HEK293T (cell line): Measurements from ENCODE around the gene PCMT1.

ENCODE experiments used
- CTCF ChIA-PET: fragments of 350-600 bp; formaldehyde crosslinking; extraction: SDS; loops from one replicate; lab custom pipeline; 2021; ENCODE audit warnings: antibody characterized with exemption, inconsistent platforms; lab: Yijun Ruan, JAX
- POLR2A ChIA-PET: fragments of 350-600 bp; formaldehyde crosslinking; extraction: SDS; loops from one replicate; lab custom pipeline; 2020; ENCODE audit warnings: antibody characterized with exemption, inconsistent platforms; lab: Yijun Ruan, JAX
- DNase-seq: peaks from one replicate; pipeline ENCODE4 v3.0.0; 2012; ENCODE audit warnings: mixed read lengths; ENCODE audit errors: extremely low spot score
- ARNT ChIP-seq: fragments of 450-650 bp; IDR thresholded peaks from 2 replicates; pipeline ENCODE4 v1.6.1; 2017; ENCODE audit warnings: mild to moderate bottlenecking
- BHLHE40 ChIP-seq: fragments of 450-650 bp; IDR thresholded peaks from 2 replicates; pipeline ENCODE4 v1.6.1; 2016; ENCODE audit warnings: mild to moderate bottlenecking, moderate library complexity, borderline replicate concordance
- CTBP1 ChIP-seq: fragments of 450-650 bp; IDR thresholded peaks from 2 replicates; pipeline ENCODE4 v1.6.1; 2016; ENCODE audit warnings: borderline replicate concordance
- ELF4 ChIP-seq: fragments of 450-650 bp; IDR thresholded peaks from 2 replicates; pipeline ENCODE4 v1.6.1; 2017; ENCODE audit warnings: antibody characterized with exemption
- FOXA1 ChIP-seq: fragments of 450-650 bp; IDR thresholded peaks from 2 replicates; pipeline ENCODE4 v1.6.1; 2016; ENCODE audit warnings: mild to moderate bottlenecking
- FOXK2 ChIP-seq: fragments of 450-650 bp; IDR thresholded peaks from 2 replicates; pipeline ENCODE4 v1.6.1; 2016; ENCODE audit warnings: mild to moderate bottlenecking
- FOXM1 ChIP-seq: fragments of 450-650 bp; IDR thresholded peaks from 2 replicates; pipeline ENCODE4 v1.6.1; 2017; ENCODE audit warnings: mild to moderate bottlenecking, borderline replicate concordance
- HDGF ChIP-seq: fragments of 450-650 bp; IDR thresholded peaks from 2 replicates; pipeline ENCODE4 v1.6.1; 2017; ENCODE audit warnings: antibody characterized with exemption, borderline replicate concordance
- L3MBTL2 ChIP-seq: fragments of 450-650 bp; conservative IDR thresholded peaks from 2 replicates; pipeline ENCODE4 v1.6.1; 2016; ENCODE audit warnings: mild to moderate bottlenecking
- LEF1 ChIP-seq: fragments of 450-650 bp; IDR thresholded peaks from 2 replicates; pipeline ENCODE4 v1.6.1; 2017; ENCODE audit warnings: mild to moderate bottlenecking, borderline replicate concordance
- NFRKB ChIP-seq: fragments of 450-650 bp; IDR thresholded peaks from 2 replicates; pipeline ENCODE4 v1.6.1; 2016; ENCODE audit warnings: mild to moderate bottlenecking, moderate library complexity
- SP1 ChIP-seq: fragments of 450-650 bp; IDR thresholded peaks from 2 replicates; pipeline ENCODE4 v1.6.1; 2017
- SUZ12 ChIP-seq: fragments of 450-650 bp; IDR thresholded peaks from 2 replicates; pipeline ENCODE4 v1.6.1; 2016; ENCODE audit warnings: mild to moderate bottlenecking
- TARDBP ChIP-seq: fragments of 450-650 bp; IDR thresholded peaks from 2 replicates; pipeline ENCODE4 v1.6.1; 2016
- ZNF384 ChIP-seq: fragments of 450-650 bp; IDR thresholded peaks from 2 replicates; pipeline ENCODE4 v1.6.1; 2016
- TF ChIP-seq, protein P1 (sequence below): fragments of 450-650 bp; IDR thresholded peaks from 2 replicates; pipeline ENCODE4 v1.6.1; 2016

PCMT1 gene

DNA sequence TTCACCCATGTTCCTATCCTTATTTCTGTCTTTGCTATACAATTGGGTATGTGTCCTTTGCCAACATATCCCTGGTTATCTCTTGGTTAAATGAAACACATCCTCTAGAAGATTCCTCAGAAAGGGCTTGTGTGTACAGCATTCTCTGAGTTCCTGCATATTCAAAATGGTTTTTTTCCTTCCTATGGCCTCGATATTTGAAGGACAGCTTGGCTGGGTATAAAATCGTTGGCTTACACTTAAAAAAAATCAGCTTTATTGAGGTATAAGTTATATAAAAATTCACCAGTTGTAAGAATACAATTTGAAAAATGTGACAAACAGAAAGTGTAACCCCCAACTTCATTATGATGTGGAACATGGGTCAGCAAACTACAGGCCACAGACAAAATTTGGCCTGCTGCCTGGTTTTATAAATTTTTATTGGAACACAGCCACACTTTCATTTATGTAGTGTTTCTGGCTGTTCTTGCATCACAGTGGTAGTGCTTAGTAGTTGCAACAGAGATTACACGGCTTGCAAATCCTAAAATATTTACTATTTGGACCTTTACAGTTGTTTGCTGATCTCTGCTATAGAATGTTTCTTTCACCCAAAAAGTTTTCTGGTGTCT is 16.7 kb downstream of the PCMT1 start:
- POLR2A ChIA-PET, result no interaction called here
- DNase-seq, result no peak
- CTCF ChIA-PET, result interaction anchor here (0.6 kb wide), 1 partner anchor 35 kb away, joined by 8 read pairs; no protein-coding TSS in a partner anchor
- TF ChIP-seq SP1 (no peak), CTBP1 (no peak), BHLHE40 (no peak), NFRKB (no peak)

DNA sequence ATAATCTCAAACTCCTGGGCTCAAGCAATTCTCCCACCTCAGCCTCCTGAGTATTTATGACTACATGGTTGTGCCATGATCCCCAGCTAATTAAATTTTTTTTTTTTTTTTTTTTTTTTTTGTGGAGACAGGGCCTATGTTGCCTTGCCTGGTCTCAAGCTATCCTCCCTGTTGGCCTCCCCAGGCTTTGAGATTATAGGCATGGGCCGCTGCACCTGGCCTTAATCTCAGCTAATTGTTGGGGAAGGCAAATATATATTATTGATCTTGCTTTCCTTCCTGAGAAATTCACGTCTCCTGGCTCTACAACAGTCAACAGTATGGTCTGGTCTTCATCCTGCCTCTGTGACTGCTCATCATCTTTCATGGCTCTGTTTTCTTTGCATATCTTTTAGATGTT is 20.1 kb downstream of the PCMT1 start:
- no peak for DNase-seq
- TF ChIP-seq FOXK2, result no peak
- TF ChIP-seq CTBP1, result no peak
- TF ChIP-seq NFRKB, result no peak
- TF ChIP-seq SUZ12, result no peak
- TF ChIP-seq ELF4, result no peak
- no peak for TF ChIP-seq FOXM1
- no peak for TF ChIP-seq L3MBTL2
- TF ChIP-seq LEF1, result no peak
- no peak for TF ChIP-seq BHLHE40
- TF ChIP-seq HDGF, result no peak
- no peak for TF ChIP-seq SP1
- TF ChIP-seq ARNT, result no peak
- TF ChIP-seq, protein P1, sequence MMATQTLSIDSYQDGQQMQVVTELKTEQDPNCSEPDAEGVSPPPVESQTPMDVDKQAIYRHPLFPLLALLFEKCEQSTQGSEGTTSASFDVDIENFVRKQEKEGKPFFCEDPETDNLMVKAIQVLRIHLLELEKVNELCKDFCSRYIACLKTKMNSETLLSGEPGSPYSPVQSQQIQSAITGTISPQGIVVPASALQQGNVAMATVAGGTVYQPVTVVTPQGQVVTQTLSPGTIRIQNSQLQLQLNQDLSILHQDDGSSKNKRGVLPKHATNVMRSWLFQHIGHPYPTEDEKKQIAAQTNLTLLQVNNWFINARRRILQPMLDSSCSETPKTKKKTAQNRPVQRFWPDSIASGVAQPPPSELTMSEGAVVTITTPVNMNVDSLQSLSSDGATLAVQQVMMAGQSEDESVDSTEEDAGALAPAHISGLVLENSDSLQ, result no peak
- TF ChIP-seq FOXA1, result no peak
- no peak for TF ChIP-seq TARDBP
- no peak for TF ChIP-seq ZNF384
- POLR2A ChIA-PET, result interaction anchor here (1.2 kb wide), 1 partner anchor 16 kb away, joined by 3 read pairs; no protein-coding TSS in a partner anchor
- CTCF ChIA-PET, result interaction anchor here (0.6 kb wide), 1 partner anchor 261 kb away, joined by 3 read pairs; no protein-coding TSS in a partner anchor

DNA sequence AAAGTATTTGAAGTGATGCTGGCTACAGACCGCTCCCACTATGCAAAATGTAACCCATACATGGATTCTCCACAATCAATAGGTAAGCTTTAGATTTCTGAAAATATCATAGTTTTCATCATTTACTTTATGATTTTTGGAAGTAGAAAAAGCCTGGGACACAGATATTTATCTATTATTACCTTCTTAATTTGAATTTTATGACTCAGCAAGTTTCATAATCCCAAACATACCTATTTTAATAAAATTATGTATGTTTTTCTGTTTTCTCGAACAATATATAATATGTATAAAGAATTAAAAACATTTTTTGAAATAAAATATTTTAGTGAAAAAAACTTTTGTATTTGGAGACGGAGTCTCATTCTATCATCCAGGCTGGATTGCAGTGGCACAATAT is 21.6 kb downstream of the PCMT1 start:
- DNase-seq, result no peak
- TF ChIP-seq FOXM1 (no peak), SUZ12 (no peak), TARDBP (no peak), FOXK2 (no peak), LEF1 (no peak), L3MBTL2 (no peak)
- POLR2A ChIA-PET, result no interaction called here
- CTCF ChIA-PET, result no interaction called here

DNA sequence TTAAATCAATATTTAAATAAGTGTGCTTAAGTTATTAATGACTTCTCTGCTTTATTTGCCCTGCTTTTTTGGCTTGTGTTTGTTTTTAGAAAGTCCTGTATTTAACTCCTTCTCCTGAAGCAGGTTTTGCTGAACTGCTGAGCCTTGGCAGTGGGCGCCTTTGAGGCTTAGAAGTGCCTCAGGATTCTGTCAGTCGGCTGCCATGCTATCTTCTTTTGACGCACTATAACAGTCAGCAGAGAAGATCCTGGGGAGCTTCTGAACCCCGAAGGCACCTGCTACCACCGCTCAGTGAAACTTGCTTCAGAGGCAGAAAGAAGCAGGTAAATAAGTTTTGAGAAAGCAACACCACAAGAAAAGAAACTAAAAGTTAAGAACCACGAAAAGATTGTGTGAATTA is 22.4 kb downstream of the PCMT1 start:
- DNase-seq, result no peak
- POLR2A ChIA-PET, result no interaction called here
- CTCF ChIA-PET, result interaction anchor here (0.7 kb wide), 1 partner anchor 223 kb away, joined by 3 read pairs; no protein-coding TSS in a partner anchor
- no peak for TF ChIP-seq FOXA1
- no peak for TF ChIP-seq SUZ12
- TF ChIP-seq NFRKB, result no peak
- TF ChIP-seq L3MBTL2, result no peak
- no peak for TF ChIP-seq BHLHE40
- no peak for TF ChIP-seq ARNT
- no peak for TF ChIP-seq CTBP1
- no peak for TF ChIP-seq SP1
- TF ChIP-seq HDGF, result no peak
- no peak for TF ChIP-seq FOXM1
- TF ChIP-seq LEF1, result no peak
- TF ChIP-seq, protein P1, result no peak
- no peak for TF ChIP-seq FOXK2
- TF ChIP-seq ZNF384, result no peak

DNA sequence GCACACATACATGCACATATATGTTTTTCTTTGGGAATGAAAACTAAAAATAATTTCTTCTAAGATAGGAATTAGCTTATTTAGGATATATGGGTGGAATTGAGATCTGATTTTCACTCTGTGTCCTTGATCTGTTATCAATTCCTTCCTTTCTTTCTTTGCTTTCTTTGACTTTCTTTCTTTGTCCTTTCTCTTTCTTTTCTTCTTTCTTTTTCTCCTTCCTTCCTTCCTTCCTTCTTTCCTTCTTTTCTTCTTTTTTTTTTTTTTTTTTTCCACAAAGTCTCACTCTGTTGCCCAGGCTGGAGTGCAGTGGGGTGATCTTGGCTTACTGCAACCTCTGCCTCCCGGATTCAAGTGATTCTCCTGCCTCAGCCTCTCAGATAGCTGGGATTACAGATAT is 28.1 kb downstream of the PCMT1 start:
- ChIA-PET POLR2A (interaction anchor here (0.7 kb wide), 1 partner anchor 27 kb away, joined by 3 read pairs; no protein-coding TSS in a partner anchor), CTCF (no interaction called here)
- no peak for DNase-seq
- TF ChIP-seq SUZ12 (no peak), LEF1 (no peak), L3MBTL2 (no peak), FOXM1 (no peak), ELF4 (no peak), NFRKB (no peak), BHLHE40 (no peak), ARNT (no peak), FOXK2 (no peak), FOXA1 (no peak), HDGF (no peak), ZNF384 (no peak), TARDBP (no peak), CTBP1 (no peak)

DNA sequence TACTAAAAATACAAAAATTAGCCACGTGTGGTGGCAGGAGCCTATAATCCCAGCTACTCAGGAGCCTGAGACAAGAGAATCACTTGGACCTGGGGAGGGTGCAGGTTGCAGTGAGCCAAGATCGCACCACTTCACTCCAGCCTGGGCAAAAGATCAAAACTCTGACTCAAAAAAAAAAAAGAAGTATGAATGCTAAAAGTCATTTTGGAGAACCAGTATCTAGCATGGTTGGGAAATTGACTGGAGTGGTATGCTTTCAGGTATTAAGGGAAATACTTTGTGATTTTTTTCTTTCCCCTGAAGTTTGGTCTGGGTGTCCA is 30.1 kb downstream of the PCMT1 start:
- CTCF ChIA-PET, result interaction anchor here (0.7 kb wide), 1 partner anchor 60 kb away, joined by 4 read pairs; no protein-coding TSS in a partner anchor
- DNase-seq, result no peak
- TF ChIP-seq ELF4 (no peak), LEF1 (no peak)
- POLR2A ChIA-PET, result no interaction called here

DNA sequence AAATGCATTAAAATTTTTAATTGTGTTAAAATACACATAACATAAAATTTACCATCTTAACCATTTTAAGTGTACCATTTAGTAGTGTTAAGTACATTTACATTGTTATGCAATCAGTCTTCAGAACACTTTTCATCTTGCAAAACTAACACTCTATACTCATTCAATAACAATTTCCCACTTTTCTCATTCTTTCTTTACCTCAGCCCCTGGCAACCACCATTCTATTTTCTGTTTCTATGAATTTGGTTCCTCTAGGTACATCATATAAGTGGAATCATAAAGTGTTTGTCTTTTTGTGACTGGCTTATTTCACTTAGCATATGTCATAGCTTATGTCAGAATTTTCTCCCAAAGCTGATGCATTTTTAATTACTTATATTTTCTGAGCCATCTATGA is 32.2 kb downstream of the PCMT1 start:
- ChIA-PET POLR2A (no interaction called here), CTCF (no interaction called here)
- TF ChIP-seq SP1, result no peak

DNA sequence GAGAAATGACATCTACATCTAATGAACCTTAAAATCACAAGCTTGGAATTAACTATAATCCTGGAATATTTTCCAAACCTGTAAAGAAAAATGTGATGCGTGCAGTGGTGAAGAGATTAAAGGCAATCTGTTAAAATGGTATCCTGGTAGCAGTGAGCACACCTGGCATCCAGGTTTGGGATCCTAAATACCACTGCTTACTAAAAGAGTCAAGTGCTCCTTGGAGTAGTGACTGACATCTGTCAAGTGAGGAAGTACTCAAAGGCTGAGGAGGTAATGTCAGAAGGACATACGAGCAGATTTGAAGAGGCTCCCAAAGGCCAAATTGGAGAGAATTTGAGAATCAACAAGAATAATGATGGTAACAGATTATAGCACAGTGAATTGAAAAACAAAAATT is 32.8 kb downstream of the PCMT1 start:
- no peak for TF ChIP-seq CTBP1
- no peak for TF ChIP-seq FOXA1
- no peak for TF ChIP-seq FOXK2
- TF ChIP-seq, protein P1, result no peak
- no peak for TF ChIP-seq ARNT
- TF ChIP-seq ELF4, result no peak
- TF ChIP-seq BHLHE40, result no peak
- no peak for TF ChIP-seq LEF1
- no peak for TF ChIP-seq NFRKB
- no peak for TF ChIP-seq ZNF384
- no peak for TF ChIP-seq SUZ12
- TF ChIP-seq TARDBP, result no peak
- TF ChIP-seq SP1, result no peak
- TF ChIP-seq L3MBTL2, result no peak
- no peak for TF ChIP-seq HDGF
- no peak for TF ChIP-seq FOXM1
- DNase-seq, result no peak
- ChIA-PET CTCF (no interaction called here), POLR2A (no interaction called here)

More for the DNA sequence above, 32.2 kb downstream of the PCMT1 start:
- no peak for DNase-seq
